ENCODE results near the gene EEF1AKMT3. TPM values are rescaled to one million over a fixed set of nuclear protein-coding genes. Genes with fewer than 3 reads are reported as not detected.

The EEF1AKMT3 gene
- total and polyA plus RNA-seq, 2 of the 4 experiments (the other 2 are of a cell fraction): 3.2 to 8.1 TPM

DNA sequence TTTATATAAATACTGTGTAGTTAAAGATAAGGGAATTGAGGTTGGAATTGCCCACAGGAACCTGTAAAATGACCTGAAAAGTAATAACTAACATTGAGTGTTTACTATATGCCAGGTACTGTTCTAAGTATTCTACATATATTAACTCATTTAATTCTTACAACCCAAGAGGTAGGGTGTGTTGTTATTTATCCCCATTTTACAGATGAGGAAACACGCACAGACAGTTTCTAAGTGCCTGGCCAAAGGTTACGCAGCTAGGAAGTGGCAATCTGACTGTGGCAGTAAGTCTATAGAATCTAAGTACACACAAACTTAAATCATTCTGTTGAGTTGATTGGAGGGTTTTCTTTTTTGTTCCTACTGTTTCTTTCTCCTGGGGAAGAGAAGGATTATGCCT is 28.6 kb upstream of the EEF1AKMT3 start:
- Histone ChIP-seq H3K9me1 (ENCODE audit: insufficient read depth, low read length) (peaks cover 6% of the 10 kb centered on the region), H3K4me3 (ENCODE audit: insufficient read depth, low read depth, low read length) (no peak overlapping the region), H3K79me1 (ENCODE audit: low read depth in 1 of 2, low read length in 2 of 2) (peaks cover 13 to 26% of the 10 kb centered on the region in 2 experiments; a peak in 3 of 4 replicates), H4K20me1 (ENCODE audit: insufficient read depth, low read length) (no peaks in the 10 kb centered on the region), H3K4ac (ENCODE audit: low read depth, low read length) (no peak overlapping the region), H2BK120ac (ENCODE audit: low read depth, low read length) (no peak overlapping the region), H3K9me3 (ENCODE audit: control insufficient read depth, insufficient read depth, low read length) (peaks cover 2% of the 10 kb centered on the region; the same call in 1 of the 2 replicates), H2BK5ac (ENCODE audit: low read depth, low read length, poor library complexity, severe bottlenecking) (no peak overlapping the region), H3K27me3 (ENCODE audit: control insufficient read depth, insufficient read depth, low read length) (peaks cover 34% of the 10 kb centered on the region), H2AK9ac (replicated peaks; ENCODE audit: low read depth, low read length, poor library complexity) (no peak overlapping the region), H3K23ac (ENCODE audit: low read depth, low read length) (no peak overlapping the region), H4K8ac (ENCODE audit: low read depth in 2 of 2, low read length in 2 of 2) (peak overlapping the region; percentile 22 to 94; a peak in 2 of 4 replicates), H2AK5ac (ENCODE audit: low read depth, low read length) (no peak overlapping the region), H2AFZ (replicated peaks; ENCODE audit: low read length, poor library complexity) (no peak overlapping the region), H3K56ac (ENCODE audit: extremely low read depth, insufficient read depth, low read length) (no peak overlapping the region), H3K27ac (ENCODE audit: insufficient read depth, low read length) (no peak overlapping the region), H2BK20ac (ENCODE audit: low read depth, low read length) (no peak overlapping the region), H3K4me2 (ENCODE audit: low read depth, low read length) (no peak overlapping the region), H3K36me3 (ENCODE audit: control insufficient read depth, insufficient read depth, low read length) (peaks cover 11% of the 10 kb centered on the region), H2BK15ac (ENCODE audit: low read depth, low read length) (no peak overlapping the region), H3K4me1 (ENCODE audit: control insufficient read depth, insufficient read depth, low read length) (peaks cover 3% of the 10 kb centered on the region), H3K14ac (replicated peaks; ENCODE audit: low read depth, low read length) (no peak overlapping the region), H4K5ac (ENCODE audit: low read depth, low read length) (no peak overlapping the region), H4K91ac (ENCODE audit: insufficient read depth, low read depth, low read length) (no peak overlapping the region), H3K18ac (ENCODE audit: low read depth, low read length) (no peak overlapping the region), H3K9ac (ENCODE audit: low read depth, low read length) (no peak overlapping the region)
- ATAC-seq (ENCODE audit: low read depth) (no peak), DNase-seq (no peak)
- in situ Hi-C loops (cut with MboI; ENCODE audit: low sequenced_read_pairs) (no loop called here), intact Hi-C loops (cut with micrococcal nuclease) (no loop called here), dilution Hi-C loops (cut with HindIII; ENCODE audit: low sequenced_read_pairs, unreplicated experiment) (no loop called here)
- ChIA-PET POLR2A (ENCODE audit: unreplicated experiment) (interaction anchor here (1.1 kb wide), 1 partner anchor 18 kb away, joined by 5 read pairs; no protein-coding TSS in a partner anchor), CTCF (no interaction called here)
- no peak for TF ChIP-seq NFE2L2 (IDR thresholded peaks at IDR 0.05; ENCODE audit: low read depth, low read length)
- no peak for TF ChIP-seq MAZ (IDR thresholded peaks at IDR 0.05; ENCODE audit: borderline replicate concordance, low read depth, low read length)
- TF ChIP-seq CHD1 (IDR thresholded peaks at IDR 0.05; ENCODE audit: low read depth, low read length): no peak
- TF ChIP-seq, protein P1, sequence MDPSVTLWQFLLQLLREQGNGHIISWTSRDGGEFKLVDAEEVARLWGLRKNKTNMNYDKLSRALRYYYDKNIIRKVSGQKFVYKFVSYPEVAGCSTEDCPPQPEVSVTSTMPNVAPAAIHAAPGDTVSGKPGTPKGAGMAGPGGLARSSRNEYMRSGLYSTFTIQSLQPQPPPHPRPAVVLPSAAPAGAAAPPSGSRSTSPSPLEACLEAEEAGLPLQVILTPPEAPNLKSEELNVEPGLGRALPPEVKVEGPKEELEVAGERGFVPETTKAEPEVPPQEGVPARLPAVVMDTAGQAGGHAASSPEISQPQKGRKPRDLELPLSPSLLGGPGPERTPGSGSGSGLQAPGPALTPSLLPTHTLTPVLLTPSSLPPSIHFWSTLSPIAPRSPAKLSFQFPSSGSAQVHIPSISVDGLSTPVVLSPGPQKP (IDR thresholded peaks at IDR 0.05; ENCODE audit: borderline replicate concordance, low read depth, low read length): no peak
- TF ChIP-seq SMC3 (IDR thresholded peaks at IDR 0.05; ENCODE audit: low read depth, low read length): no peak
- TF ChIP-seq RCOR1 (IDR thresholded peaks at IDR 0.05; ENCODE audit: insufficient replicate concordance, low read length): no peak
- TF ChIP-seq CEBPB (IDR thresholded peaks at IDR 0.05; ENCODE audit: low read depth, low read length): no peak
- TF ChIP-seq RAD21 (IDR thresholded peaks at IDR 0.05; ENCODE audit: low read length): no peak
- no peak for TF ChIP-seq FOS (IDR thresholded peaks at IDR 0.05; ENCODE audit: low read depth, low read length)
- TF ChIP-seq, protein P2, sequence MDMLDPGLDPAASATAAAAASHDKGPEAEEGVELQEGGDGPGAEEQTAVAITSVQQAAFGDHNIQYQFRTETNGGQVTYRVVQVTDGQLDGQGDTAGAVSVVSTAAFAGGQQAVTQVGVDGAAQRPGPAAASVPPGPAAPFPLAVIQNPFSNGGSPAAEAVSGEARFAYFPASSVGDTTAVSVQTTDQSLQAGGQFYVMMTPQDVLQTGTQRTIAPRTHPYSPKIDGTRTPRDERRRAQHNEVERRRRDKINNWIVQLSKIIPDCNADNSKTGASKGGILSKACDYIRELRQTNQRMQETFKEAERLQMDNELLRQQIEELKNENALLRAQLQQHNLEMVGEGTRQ (IDR thresholded peaks at IDR 0.05; ENCODE audit: low read depth, low read length): no peak
- TF ChIP-seq, protein P3, sequence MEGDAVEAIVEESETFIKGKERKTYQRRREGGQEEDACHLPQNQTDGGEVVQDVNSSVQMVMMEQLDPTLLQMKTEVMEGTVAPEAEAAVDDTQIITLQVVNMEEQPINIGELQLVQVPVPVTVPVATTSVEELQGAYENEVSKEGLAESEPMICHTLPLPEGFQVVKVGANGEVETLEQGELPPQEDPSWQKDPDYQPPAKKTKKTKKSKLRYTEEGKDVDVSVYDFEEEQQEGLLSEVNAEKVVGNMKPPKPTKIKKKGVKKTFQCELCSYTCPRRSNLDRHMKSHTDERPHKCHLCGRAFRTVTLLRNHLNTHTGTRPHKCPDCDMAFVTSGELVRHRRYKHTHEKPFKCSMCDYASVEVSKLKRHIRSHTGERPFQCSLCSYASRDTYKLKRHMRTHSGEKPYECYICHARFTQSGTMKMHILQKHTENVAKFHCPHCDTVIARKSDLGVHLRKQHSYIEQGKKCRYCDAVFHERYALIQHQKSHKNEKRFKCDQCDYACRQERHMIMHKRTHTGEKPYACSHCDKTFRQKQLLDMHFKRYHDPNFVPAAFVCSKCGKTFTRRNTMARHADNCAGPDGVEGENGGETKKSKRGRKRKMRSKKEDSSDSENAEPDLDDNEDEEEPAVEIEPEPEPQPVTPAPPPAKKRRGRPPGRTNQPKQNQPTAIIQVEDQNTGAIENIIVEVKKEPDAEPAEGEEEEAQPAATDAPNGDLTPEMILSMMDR (conservative IDR thresholded peaks at IDR 0.05; ENCODE audit: low read depth, low read length): no peak
- TF ChIP-seq RFX5 (IDR thresholded peaks at IDR 0.05; ENCODE audit: low read depth, low read length): no peak
- TF ChIP-seq MXI1 (IDR thresholded peaks at IDR 0.05; ENCODE audit: borderline replicate concordance, low read depth, low read length): no peak
- no peak for TF ChIP-seq POLR2A (IDR thresholded peaks at IDR 0.05; ENCODE audit: low read depth, low read length)
- no peak for TF ChIP-seq BHLHE40 (IDR thresholded peaks at IDR 0.05; ENCODE audit: low read depth, low read length)
- WGBS, 2 experiments (ENCODE audit: extremely low coverage in 2 of 2, insufficient read length in 1 of 2): no CpG with 5 or more reads among the region's 2 CpGs
- no TSS peak for BruUV-seq (replicated peaks)
